ENCODE measurements around the gene NDUFAF2.

DNA sequence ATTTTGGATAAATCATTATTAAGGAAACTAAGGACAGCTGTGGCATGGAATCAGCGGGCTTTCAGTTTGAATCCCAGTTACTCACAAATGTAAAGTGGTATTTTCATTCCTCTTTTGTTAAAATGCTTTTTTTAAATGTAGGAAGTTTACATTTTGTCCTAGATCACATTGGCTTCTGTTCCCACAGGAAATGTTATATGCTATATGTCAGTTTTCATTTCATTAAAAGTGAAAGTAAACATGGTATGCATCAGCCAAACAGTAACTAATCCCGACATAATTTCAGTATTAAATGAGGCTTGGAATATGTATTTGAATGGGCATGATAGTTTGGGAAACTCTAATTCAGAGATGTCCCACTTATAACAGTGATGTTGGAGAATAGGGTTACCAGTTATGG lies 235.9 kb downstream of the NDUFAF2 start:
- TF ChIP-seq, protein P1, sequence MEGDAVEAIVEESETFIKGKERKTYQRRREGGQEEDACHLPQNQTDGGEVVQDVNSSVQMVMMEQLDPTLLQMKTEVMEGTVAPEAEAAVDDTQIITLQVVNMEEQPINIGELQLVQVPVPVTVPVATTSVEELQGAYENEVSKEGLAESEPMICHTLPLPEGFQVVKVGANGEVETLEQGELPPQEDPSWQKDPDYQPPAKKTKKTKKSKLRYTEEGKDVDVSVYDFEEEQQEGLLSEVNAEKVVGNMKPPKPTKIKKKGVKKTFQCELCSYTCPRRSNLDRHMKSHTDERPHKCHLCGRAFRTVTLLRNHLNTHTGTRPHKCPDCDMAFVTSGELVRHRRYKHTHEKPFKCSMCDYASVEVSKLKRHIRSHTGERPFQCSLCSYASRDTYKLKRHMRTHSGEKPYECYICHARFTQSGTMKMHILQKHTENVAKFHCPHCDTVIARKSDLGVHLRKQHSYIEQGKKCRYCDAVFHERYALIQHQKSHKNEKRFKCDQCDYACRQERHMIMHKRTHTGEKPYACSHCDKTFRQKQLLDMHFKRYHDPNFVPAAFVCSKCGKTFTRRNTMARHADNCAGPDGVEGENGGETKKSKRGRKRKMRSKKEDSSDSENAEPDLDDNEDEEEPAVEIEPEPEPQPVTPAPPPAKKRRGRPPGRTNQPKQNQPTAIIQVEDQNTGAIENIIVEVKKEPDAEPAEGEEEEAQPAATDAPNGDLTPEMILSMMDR (IDR thresholded peaks at IDR 0.05) = no peak
- no peak for TF ChIP-seq POLR2A (IDR thresholded peaks at IDR 0.05)

Data from gastroesophageal sphincter (tissue), 3 donors.